C4-2B (cell line): Measurements from ENCODE around the gene CIAO2B.

Experiments used
- H3K27ac ChIP-seq: fragments of 450-650 bp; 2 replicates; pipeline ENCODE4 v1.5.1; 2017
- CTCF ChIP-seq: fragments of 450-650 bp; conservative IDR thresholded peaks from 2 replicates; pipeline ENCODE4 v1.5.1; 2017; ENCODE audit warnings: mild to moderate bottlenecking
- ZFX ChIP-seq: fragments of 450-650 bp; IDR thresholded peaks from 2 replicates; pipeline ENCODE4 v1.6.1; 2017

Gene CIAO2B

GRCh38 chr16:66950971-66951790 is 17.0 kb upstream of the CIAO2B start:
- TF ChIP-seq CTCF (no peak), ZFX (no peak)

GRCh38 chr16:66950437-66950836 is 16.2 kb upstream of the CIAO2B start:
- H3K27ac ChIP-seq = no peak overlapping the region
- TF ChIP-seq ZFX (no peak), CTCF (no peak)

More at GRCh38 chr16:66950971-66951790, 17.0 kb upstream of the CIAO2B start:
- no peak overlapping the region for H3K27ac ChIP-seq

- H3K27ac ChIP-seq = no peak overlapping the region
- TF ChIP-seq CTCF (no peak), ZFX (no peak)
Observed at GRCh38 chr16:66949472-66949871, 15.3 kb upstream of the CIAO2B start.

GRCh38 chr16:66948837-66949225 is 14.6 kb upstream of the CIAO2B start:
- no peak for TF ChIP-seq ZFX
- no peak for TF ChIP-seq CTCF
- H3K27ac ChIP-seq = no peak overlapping the region

- TF ChIP-seq ZFX (no peak), CTCF (no peak)
- H3K27ac ChIP-seq = no peak overlapping the region
Observed at GRCh38 chr16:66948134-66948836, 14.1 kb upstream of the CIAO2B start.

- no peak for TF ChIP-seq ZFX
- peak; percentile 92 for TF ChIP-seq CTCF
Observed at GRCh38 chr16:66947302-66948065, 13.3 kb upstream of the CIAO2B start.

GRCh38 chr16:66946974-66947301 is 12.7 kb upstream of the CIAO2B start:
- TF ChIP-seq ZFX = no peak
- TF ChIP-seq CTCF = no peak
- H3K27ac ChIP-seq = no peak overlapping the region

More at GRCh38 chr16:66947302-66948065, 13.3 kb upstream of the CIAO2B start:
- no peak overlapping the region for H3K27ac ChIP-seq
